Osteoblast (primary cell): ENCODE data around the gene GH2. TPM values are rescaled to one million over a fixed set of nuclear protein-coding genes. Genes with fewer than 3 reads are reported as not detected.
A peak's percentile ranks its signal among the peaks of the same experiment; 100 is the strongest.

ENCODE experiments used
- DNase-seq: peaks from one replicate; pipeline ENCODE4 v3.0.0; 2011; ENCODE audit warnings: low spot score, mixed read lengths; ENCODE audit not compliant: insufficient read length; ENCODE audit errors: missing footprints
- H2AFZ ChIP-seq: 2 replicates; pipeline ENCODE4 v1.6.0; 2011; ENCODE audit warnings: mild to moderate bottlenecking, low read length
- H3K27ac ChIP-seq: 2 replicates; pipeline ENCODE4 v1.5.1; 2011; ENCODE audit warnings: mild to moderate bottlenecking, low read depth, low read length, moderate library complexity
- H3K27me3 ChIP-seq: 2 replicates; pipeline ENCODE4 v1.6.0; 2012; ENCODE audit warnings: mild to moderate bottlenecking, control low read depth, inconsistent platforms, low read length, moderate library complexity; ENCODE audit not compliant: insufficient read depth
- H3K36me3 ChIP-seq: 2 replicates; pipeline ENCODE4 v1.5.1; 2011; ENCODE audit warnings: mild to moderate bottlenecking, low read length, control low read depth, moderate library complexity; ENCODE audit not compliant: insufficient read depth
- H3K4me1 ChIP-seq: 2 replicates; pipeline ENCODE4 v1.5.1; 2011; ENCODE audit warnings: mild to moderate bottlenecking, low read length, control low read depth, moderate library complexity; ENCODE audit not compliant: insufficient read depth
- H3K4me2 ChIP-seq: 2 replicates; pipeline ENCODE4 v1.6.0; 2011; ENCODE audit warnings: mild to moderate bottlenecking, low read length; ENCODE audit not compliant: insufficient read depth
- H3K4me3 ChIP-seq: fragments of 200-600 bp; sonication (generic); 3 replicates; pipeline ENCODE4 v1.5.1; 2012; ENCODE audit warnings: mild to moderate bottlenecking, low read length, inconsistent platforms; ENCODE audit not compliant: insufficient read depth
- H3K79me2 ChIP-seq: 2 replicates; pipeline ENCODE4 v1.6.0; 2012; ENCODE audit warnings: mild to moderate bottlenecking, low read length, control low read depth, inconsistent platforms; ENCODE audit not compliant: insufficient read depth
- H3K9me3 ChIP-seq: 2 replicates; pipeline ENCODE4 v1.5.1; 2011; ENCODE audit warnings: low read depth, low read length, control low read depth
- H4K20me1 ChIP-seq: 2 replicates; pipeline ENCODE4 v1.6.0; 2012; ENCODE audit warnings: mild to moderate bottlenecking, low read length, control low read depth; ENCODE audit not compliant: insufficient read depth
- CTCF ChIP-seq: IDR thresholded peaks from 2 replicates; pipeline ENCODE4 v1.5.1; 2011; ENCODE audit warnings: mild to moderate bottlenecking, low read depth, low read length, moderate library complexity; ENCODE audit errors: extremely low read depth
- total RNA-seq: library from RNA; depleted of rRNA; stranded (reverse); fragments of >200 nt; gene quantifications from 2 replicates; pipeline ENCODE4 v1.2.3, GENCODE V29; 2012

The GH2 gene
- total RNA-seq, 1 donor = not detected

GRCh38 chr17:63848834-63849689 is 32.7 kb downstream of the GH2 start:
- no peaks in the 10 kb centered on the region for H4K20me1 ChIP-seq
- H3K79me2 ChIP-seq = no peaks in the 10 kb centered on the region
- peak overlapping the region; percentile 75 for H3K4me2 ChIP-seq
- TF ChIP-seq CTCF = peak; percentile 58
- no peaks in the 10 kb centered on the region for H3K36me3 ChIP-seq
- peak; percentile 99 for DNase-seq
- no peaks in the 10 kb centered on the region for H3K9me3 ChIP-seq
- H3K27me3 ChIP-seq = no peaks in the 10 kb centered on the region
- peak overlapping the region; percentile 58 for H3K4me3 ChIP-seq
- peaks cover 3% of the 10 kb centered on the region for H3K4me1 ChIP-seq
- H3K27ac ChIP-seq = peak overlapping the region; percentile 51
- peak overlapping the region; percentile 91 for H2AFZ ChIP-seq

GRCh38 chr17:63847525-63848249 is 34.1 kb downstream of the GH2 start:
- no peak for TF ChIP-seq CTCF
- Histone ChIP-seq H3K4me2 (no peak overlapping the region), H3K4me3 (no peak overlapping the region), H4K20me1 (no peaks in the 10 kb centered on the region), H3K27ac (no peak overlapping the region), H3K27me3 (no peaks in the 10 kb centered on the region), H3K9me3 (no peaks in the 10 kb centered on the region), H3K79me2 (no peaks in the 10 kb centered on the region), H3K36me3 (no peaks in the 10 kb centered on the region), H3K4me1 (peaks cover 10% of the 10 kb centered on the region), H2AFZ (no peak overlapping the region)
- peak; percentile 8 for DNase-seq

- no peak overlapping the region for H3K4me2 ChIP-seq
- no peak overlapping the region for H3K27ac ChIP-seq
- no peak overlapping the region for H2AFZ ChIP-seq
- no peak for TF ChIP-seq CTCF
- peaks cover 20% of the 10 kb centered on the region for H3K4me1 ChIP-seq
- DNase-seq = no peak
- no peaks in the 10 kb centered on the region for H3K9me3 ChIP-seq
- no peaks in the 10 kb centered on the region for H3K36me3 ChIP-seq
- peaks cover 9% of the 10 kb centered on the region for H4K20me1 ChIP-seq
- H3K27me3 ChIP-seq = no peaks in the 10 kb centered on the region
- H3K79me2 ChIP-seq = peaks cover 17% of the 10 kb centered on the region
- H3K4me3 ChIP-seq = no peak overlapping the region
Observed at GRCh38 chr17:63845509-63845908, 36.2 kb downstream of the GH2 start.
